Measurements from ENCODE around the gene KLHL24.

- TF ChIP-seq CTCF (IDR thresholded peaks at IDR 0.05; ENCODE audit: low read length) (no peak), EZH2 (IDR thresholded peaks at IDR 0.05; ENCODE audit: borderline replicate concordance, low read length) (no peak)
Observed at GRCh38 chr3:183687705-183688104, 52.3 kb downstream of the KLHL24 start.
